ENCODE data around the gene LENG1.

LENG1 gene

GRCh38 chr19:54193011-54193410, 33.5 kb upstream of the LENG1 start:
- no peak for TF ChIP-seq EGR1 (IDR thresholded peaks at IDR 0.05)

- TF ChIP-seq EGR1 (IDR thresholded peaks at IDR 0.05) (no peak), ZBTB7A (IDR thresholded peaks at IDR 0.05; ENCODE audit: low read depth) (peak; percentile 13; the same call in 1 of the 2 replicates), FOXM1 (IDR thresholded peaks at IDR 0.05; ENCODE audit: borderline replicate concordance, low read depth) (no peak), CEBPB (IDR thresholded peaks at IDR 0.05) (no peak)
Measured at GRCh38 chr19:54191811-54192453, 32.4 kb upstream of the LENG1 start.

- TF ChIP-seq EGR1 (IDR thresholded peaks at IDR 0.05) (no peak), EP300 (IDR thresholded peaks at IDR 0.05; ENCODE audit: borderline replicate concordance) (no peak), TCF12 (IDR thresholded peaks at IDR 0.05; ENCODE audit: low read depth) (no peak; the same call in 1 of the 2 replicates), REST (IDR thresholded peaks at IDR 0.05; ENCODE audit: low read depth) (0 out of 2 replicates have a peak, but pooled peaks have one; percentile 27), TAF1 (IDR thresholded peaks at IDR 0.05; ENCODE audit: low read depth) (peak; percentile 45; the same call in 1 of the 2 replicates), NFIC (IDR thresholded peaks at IDR 0.05) (no peak), ZBTB7A (IDR thresholded peaks at IDR 0.05; ENCODE audit: low read depth) (no peak), RAD21 (IDR thresholded peaks at IDR 0.05; ENCODE audit: low read depth) (no peak), CEBPB (IDR thresholded peaks at IDR 0.05) (no peak), TEAD4 (IDR thresholded peaks at IDR 0.05) (no peak), YY1 (IDR thresholded peaks at IDR 0.05; ENCODE audit: low read depth) (0 out of 2 replicates have a peak, but pooled peaks have one; percentile 7)
Measured at GRCh38 chr19:54191011-54191810, 31.7 kb upstream of the LENG1 start, which contains the start of gene TSEN34. TSS of gene TSEN34 (plus strand) at chr19:54191308. CDS start at chr19:54191365, 57 bp downstream.

GRCh38 chr19:54190503-54191010, 31.0 kb upstream of the LENG1 start:
- TF ChIP-seq CREB1 (IDR thresholded peaks at IDR 0.05; ENCODE audit: low read depth) (peak; percentile 66), TEAD4 (IDR thresholded peaks at IDR 0.05) (no peak)

- TF ChIP-seq YY1 (IDR thresholded peaks at IDR 0.05; ENCODE audit: low read depth) (no peak), NFIC (IDR thresholded peaks at IDR 0.05) (no peak), ZBTB7A (IDR thresholded peaks at IDR 0.05; ENCODE audit: low read depth) (no peak), FOXM1 (IDR thresholded peaks at IDR 0.05; ENCODE audit: borderline replicate concordance, low read depth) (no peak), TCF12 (IDR thresholded peaks at IDR 0.05; ENCODE audit: low read depth) (no peak), TEAD4 (IDR thresholded peaks at IDR 0.05) (no peak), USF1 (IDR thresholded peaks at IDR 0.05) (peak; percentile 16; the same call in 1 of the 2 replicates), EGR1 (IDR thresholded peaks at IDR 0.05) (peak; percentile 13; the same call in 1 of the 2 replicates), CREB1 (IDR thresholded peaks at IDR 0.05; ENCODE audit: low read depth) (peak; percentile 52; the same call in 1 of the 2 replicates), REST (IDR thresholded peaks at IDR 0.05; ENCODE audit: low read depth) (no peak), MAX (IDR thresholded peaks at IDR 0.05) (peak; percentile 86), RAD21 (IDR thresholded peaks at IDR 0.05; ENCODE audit: low read depth) (no peak), CEBPB (IDR thresholded peaks at IDR 0.05) (no peak), TAF1 (IDR thresholded peaks at IDR 0.05; ENCODE audit: low read depth) (0 out of 2 replicates have a peak, but pooled peaks have one; percentile 27), EP300 (IDR thresholded peaks at IDR 0.05; ENCODE audit: borderline replicate concordance) (no peak)
Measured at GRCh38 chr19:54189735-54190502, 30.4 kb upstream of the LENG1 start.

Data from Ishikawa (cell line).